Measurements from ENCODE around the gene NPW. TPM values are rescaled to one million over a fixed set of nuclear protein-coding genes. Genes with fewer than 3 reads are reported as not detected.

Gene NPW
- polyA plus RNA-seq, 1 donor (not counting 4 experiments of a cell fraction or from before 2014, with no cell fraction given), result not detected

- dilution Hi-C loops (cut with MboI; ENCODE audit: extremely low pct_ligation_motif_present, low sequenced_read_pairs), result no loop called here
These were observed 39.3 kb downstream of the NPW start for GRCh38 chr16:2058872-2059271.

GRCh38 chr16:2060346-2060745 is 40.8 kb downstream of the NPW start:
- Histone ChIP-seq H3K4me3 (ENCODE audit: control insufficient read depth in 2 of 3, extremely low read depth in 1 of 3, insufficient read depth in 2 of 3, low read depth in 1 of 3, low read length in 3 of 3) (no peak overlapping the region), H3K27ac (ENCODE audit: control insufficient read depth, insufficient read depth, low read length) (no peak overlapping the region), H3K79me2 (ENCODE audit: control insufficient read depth, insufficient read depth, low read length) (no peaks in the 10 kb centered on the region), H3K36me3 (ENCODE audit: control insufficient read depth in 2 of 2, extremely low read depth in 1 of 2, insufficient read depth in 2 of 2, low read length in 2 of 2) (peaks cover 8 to 23% of the 10 kb centered on the region in 2 experiments), H3K4me1 (ENCODE audit: control insufficient read depth, extremely low read depth, insufficient read depth, low read length) (no peaks in the 10 kb centered on the region), H2AFZ (ENCODE audit: control insufficient read depth, low read length) (no peak overlapping the region), H4K20me1 (ENCODE audit: control insufficient read depth, extremely low read depth, insufficient read depth, low read length) (peaks cover 4% of the 10 kb centered on the region), H3K27me3 (ENCODE audit: control insufficient read depth, extremely low read depth, insufficient read depth, low read length) (no peaks in the 10 kb centered on the region), H3K9me3 (ENCODE audit: control insufficient read depth, low read depth, low read length) (no peaks in the 10 kb centered on the region), H3K4me2 (ENCODE audit: control insufficient read depth, extremely low read depth, insufficient read depth, low read depth, low read length) (no peak overlapping the region), H3K9me1 (ENCODE audit: control insufficient read depth, extremely low read depth, insufficient read depth, low read length) (no peaks in the 10 kb centered on the region), H3K9ac (ENCODE audit: control insufficient read depth, extremely low read depth, insufficient read depth, low read length) (no peak overlapping the region)
- FAIRE-seq (no peak), DNase-seq (ENCODE audit: low read depth, low spot score) (no peak)
- dilution Hi-C loops (cut with MboI; ENCODE audit: extremely low pct_ligation_motif_present, low sequenced_read_pairs), result no loop called here
- TF ChIP-seq EZH2 (IDR thresholded peaks at IDR 0.05; ENCODE audit: low read length) (no peak), CTCF (optimal IDR thresholded peaks at IDR 0.05 in 1 of 3, IDR thresholded peaks at IDR 0.05 in 1 of 3, conservative IDR thresholded peaks at IDR 0.05 in 1 of 3; ENCODE audit: extremely low read depth in 1 of 3, insufficient read depth in 2 of 3, low read length in 3 of 3) (no peak)

More at GRCh38 chr16:2058872-2059271, 39.3 kb downstream of the NPW start:
- TF ChIP-seq CTCF (optimal IDR thresholded peaks at IDR 0.05 in 1 of 3, IDR thresholded peaks at IDR 0.05 in 1 of 3, conservative IDR thresholded peaks at IDR 0.05 in 1 of 3; ENCODE audit: extremely low read depth in 1 of 3, insufficient read depth in 2 of 3, low read length in 3 of 3) (no peak), EZH2 (IDR thresholded peaks at IDR 0.05; ENCODE audit: low read length) (no peak)
- no peak overlapping the region for H3K27ac ChIP-seq (ENCODE audit: control insufficient read depth, insufficient read depth, low read length)
- DNase-seq (ENCODE audit: low read depth, low spot score) (no peak), FAIRE-seq (no peak)
- peaks cover 5 to 31% of the 10 kb centered on the region in 2 experiments for H3K36me3 ChIP-seq (ENCODE audit: control insufficient read depth in 2 of 2, extremely low read depth in 1 of 2, insufficient read depth in 2 of 2, low read length in 2 of 2)
- H4K20me1 ChIP-seq (ENCODE audit: control insufficient read depth, extremely low read depth, insufficient read depth, low read length), result peaks cover 4% of the 10 kb centered on the region
- H3K9me1 ChIP-seq (ENCODE audit: control insufficient read depth, extremely low read depth, insufficient read depth, low read length), result no peaks in the 10 kb centered on the region
- no peak overlapping the region for H2AFZ ChIP-seq (ENCODE audit: control insufficient read depth, low read length)
- H3K9me3 ChIP-seq (ENCODE audit: control insufficient read depth, low read depth, low read length), result no peaks in the 10 kb centered on the region
- no peak overlapping the region for H3K4me2 ChIP-seq (ENCODE audit: control insufficient read depth, extremely low read depth, insufficient read depth, low read depth, low read length)
- no peaks in the 10 kb centered on the region for H3K27me3 ChIP-seq (ENCODE audit: control insufficient read depth, extremely low read depth, insufficient read depth, low read length)
- no peak overlapping the region for H3K9ac ChIP-seq (ENCODE audit: control insufficient read depth, extremely low read depth, insufficient read depth, low read length)
- no peaks in the 10 kb centered on the region for H3K4me1 ChIP-seq (ENCODE audit: control insufficient read depth, extremely low read depth, insufficient read depth, low read length)
- no peaks in the 10 kb centered on the region for H3K79me2 ChIP-seq (ENCODE audit: control insufficient read depth, insufficient read depth, low read length)
- H3K4me3 ChIP-seq (ENCODE audit: control insufficient read depth in 2 of 3, extremely low read depth in 1 of 3, insufficient read depth in 2 of 3, low read depth in 1 of 3, low read length in 3 of 3), result no peak overlapping the region

All from keratinocyte (primary cell).